ENCODE measurements around the gene PACSIN2. TPM values are rescaled to one million over a fixed set of nuclear protein-coding genes. Genes with fewer than 3 reads are reported as not detected.

PACSIN2 gene
- 28.6 TPM for total RNA-seq

GRCh38 chr22:43014869-43015676, at the start of gene PACSIN2:
Gene PACSIN2 (minus strand): TSS chr22:43015149. CDS start chr22:42912080, 103,069 bp downstream.

GRCh38 chr22:42856865-42857704, 157.9 kb downstream of the PACSIN2 start, which contains the start of gene ARFGAP3:
Gene ARFGAP3 (minus strand): TSS chr22:42857273. CDS start chr22:42857182, 91 bp downstream.

Other genes with a start within 250 kb of the PACSIN2 start
- gene ARFGAP3, start 157.9 kb downstream of the PACSIN2 start, total RNA-seq: 46.6 TPM
- gene TTLL1, start 74.2 kb upstream of the PACSIN2 start, total RNA-seq: 45.2 TPM
- gene BIK, start 95.6 kb upstream of the PACSIN2 start, total RNA-seq: 0.46 TPM
- gene MCAT, start 128.2 kb upstream of the PACSIN2 start, total RNA-seq: 24.2 TPM
- gene TSPO, start 136.4 kb upstream of the PACSIN2 start, total RNA-seq: 16.1 TPM
- gene TTLL12, start 172.0 kb upstream of the PACSIN2 start, total RNA-seq: 24.2 TPM